ENCODE results near the gene TRMT61A. TPM values are rescaled to one million over a fixed set of nuclear protein-coding genes. Genes with fewer than 3 reads are reported as not detected.

Gene TRMT61A
- total and polyA plus RNA-seq, 2 of the 13 experiments (the other 11 are each of a cell fraction or from before 2014, with no cell fraction given): 6.5 to 13.6 TPM

GRCh38 chr14:103549361-103550311 is 20.6 kb downstream of the TRMT61A start (continued):
- TF ChIP-seq RBAK (CRISPR knock-in tag; IDR thresholded peaks at IDR 0.05) (no peak), MTERF4 (CRISPR knock-in tag; IDR thresholded peaks at IDR 0.05) (no peak; the same call in 1 of the 2 replicates), KLF11 (CRISPR knock-in tag; IDR thresholded peaks at IDR 0.05) (peak; percentile 16; the same call in 1 of the 2 replicates), ZBTB46 (CRISPR knock-in tag; IDR thresholded peaks at IDR 0.05; ENCODE audit: borderline replicate concordance) (no peak), TBP (CRISPR knock-in tag; IDR thresholded peaks at IDR 0.05) (no peak), SKI (IDR thresholded peaks at IDR 0.05; ENCODE audit: partially characterized antibody) (peak; percentile 22), ZNF121 (CRISPR knock-in tag; IDR thresholded peaks at IDR 0.05) (no peak), ZNF124 (CRISPR knock-in tag; IDR thresholded peaks at IDR 0.05) (no peak), TEAD2 (CRISPR knock-in tag; IDR thresholded peaks at IDR 0.05) (no peak), PPARG (CRISPR knock-in tag; conservative IDR thresholded peaks at IDR 0.05) (no peak), MEIS2 (CRISPR knock-in tag; IDR thresholded peaks at IDR 0.05) (no peak), HNF1B (CRISPR knock-in tag; IDR thresholded peaks at IDR 0.05) (peak; percentile 85), FIP1L1 (IDR thresholded peaks at IDR 0.05; ENCODE audit: borderline replicate concordance, insufficient read depth, low read depth, low read length) (no peak), ZNF83 (CRISPR knock-in tag; IDR thresholded peaks at IDR 0.05; ENCODE audit: borderline replicate concordance) (no peak), KLF9 (CRISPR knock-in tag; IDR thresholded peaks at IDR 0.05; ENCODE audit: low read depth) (no peak), SYNCRIP (IDR thresholded peaks at IDR 0.05; ENCODE audit: insufficient read depth, low read depth, low read length) (no peak), CHD2 (IDR thresholded peaks at IDR 0.05; ENCODE audit: low read depth, low read length) (no peak), ZNF749 (CRISPR knock-in tag; IDR thresholded peaks at IDR 0.05; ENCODE audit: borderline replicate concordance) (no peak), ZNF713 (CRISPR knock-in tag; IDR thresholded peaks at IDR 0.05) (no peak), RFX5 (IDR thresholded peaks at IDR 0.05; ENCODE audit: low read depth, low read length) (no peak), ZNF292 (CRISPR knock-in tag; IDR thresholded peaks at IDR 0.05; ENCODE audit: borderline replicate concordance, low read depth) (no peak), PRPF4 (IDR thresholded peaks at IDR 0.05; ENCODE audit: low read depth, low read length, poor library complexity, severe bottlenecking) (no peak), ZNF512B (CRISPR knock-in tag; IDR thresholded peaks at IDR 0.05; ENCODE audit: borderline replicate concordance) (no peak)
